Keratinocyte (primary cell): ENCODE results near the gene FKBP1B.

Source experiments
- CTCF ChIP-seq, 3 experiments: IDR thresholded peaks in 1 of 3; conservative IDR thresholded peaks in 1 of 3; optimal IDR thresholded peaks in 1 of 3; 2 replicates in 2 of 3; 3 replicates in 1 of 3; pipeline versions ENCODE3 to v1.5.1; 2011; ENCODE audit warnings: low read length in 3 of 3, mild to moderate bottlenecking in 3 of 3, moderate library complexity in 2 of 3, control low read depth in 1 of 3, inconsistent platforms in 1 of 3; ENCODE audit not compliant: insufficient read depth in 2 of 3; ENCODE audit errors: extremely low read depth in 1 of 3
- EZH2 ChIP-seq: IDR thresholded peaks from one replicate; pipeline ENCODE4 v1.6.1; 2012; ENCODE audit warnings: inconsistent platforms, mild to moderate bottlenecking, low read length, moderate library complexity

- TF ChIP-seq CTCF (optimal IDR thresholded peaks at IDR 0.05 in 1 of 3, IDR thresholded peaks at IDR 0.05 in 1 of 3, conservative IDR thresholded peaks at IDR 0.05 in 1 of 3; ENCODE audit: extremely low read depth in 1 of 3, insufficient read depth in 2 of 3, low read length in 3 of 3) (no peak), EZH2 (no peak)
Observed at GRCh38 chr2:24055750-24056149, 6.2 kb downstream of the FKBP1B start.
